Activated CD8-positive, alpha-beta memory T cell treated with anti-CD3 and anti-CD28 coated beads for 4 hours (primary cell): ENCODE data around the gene KCNJ6.
"Not testable (repeated sequence)": the region's sequence is repeated elsewhere in the genome, so short reads cannot be mapped to it uniquely, and the experiment has no call there.

Experiments used
- DNase-seq, 2 donors: peaks; one replicate each; pipeline ENCODE4 v3.0.0-alpha.2; 2020; ENCODE audit warnings: low read depth in 2 of 2

KCNJ6 gene

GRCh38 chr21:37675202-37675801 lies 241.0 kb downstream of the KCNJ6 start:
- peak; percentile 3 to 9 for DNase-seq

- DNase-seq, result no peak
These were observed 242.3 kb downstream of the KCNJ6 start for GRCh38 chr21:37673801-37674575.

- no peak for DNase-seq
These were observed 244.9 kb downstream of the KCNJ6 start for GRCh38 chr21:37671381-37671780.

- DNase-seq, result no peak
These were observed 245.4 kb downstream of the KCNJ6 start for GRCh38 chr21:37670883-37671282.

- no peak for DNase-seq
These were observed 247.0 kb downstream of the KCNJ6 start for GRCh38 chr21:37669249-37669648.

GRCh38 chr21:37668462-37669239 lies 247.6 kb downstream of the KCNJ6 start:
- no peak for DNase-seq

GRCh38 chr21:37667380-37667779 lies 248.9 kb downstream of the KCNJ6 start:
- no peak for DNase-seq

GRCh38 chr21:37665230-37666024 lies 250.8 kb downstream of the KCNJ6 start:
- DNase-seq, result no peak

- not testable (repeated sequence) for DNase-seq
These were observed 254.0 kb downstream of the KCNJ6 start for GRCh38 chr21:37662227-37662626.

GRCh38 chr21:37660709-37661108 lies 255.5 kb downstream of the KCNJ6 start:
- no peak for DNase-seq

GRCh38 chr21:37659874-37660273 lies 256.4 kb downstream of the KCNJ6 start:
- DNase-seq, result no peak

- DNase-seq, result no peak
These were observed 257.3 kb downstream of the KCNJ6 start for GRCh38 chr21:37658817-37659458.

- DNase-seq, result no peak
These were observed 258.0 kb downstream of the KCNJ6 start for GRCh38 chr21:37658121-37658816.

GRCh38 chr21:37656899-37657298 lies 259.4 kb downstream of the KCNJ6 start:
- DNase-seq, result no peak

GRCh38 chr21:37655611-37656300 lies 260.5 kb downstream of the KCNJ6 start:
- no peak for DNase-seq

- DNase-seq, result no peak
These were observed 261.7 kb downstream of the KCNJ6 start for GRCh38 chr21:37654596-37654995.

- DNase-seq, result no peak
These were observed 263.1 kb downstream of the KCNJ6 start for GRCh38 chr21:37653201-37653600.

- no peak for DNase-seq
These were observed 268.5 kb downstream of the KCNJ6 start for GRCh38 chr21:37647781-37648180.

- not testable (repeated sequence) for DNase-seq
These were observed 269.5 kb downstream of the KCNJ6 start for GRCh38 chr21:37646761-37647160.

GRCh38 chr21:37645848-37646247 lies 270.4 kb downstream of the KCNJ6 start:
- no peak for DNase-seq
